Measurements from ENCODE around the gene PLCL2. TPM values are rescaled to one million over a fixed set of nuclear protein-coding genes. Genes with fewer than 3 reads are reported as not detected.

Gene PLCL2
- polyA plus RNA-seq, 2 of the 4 experiments (the other 2 are of a cell fraction) = 2.1 to 3.0 TPM

DNA sequence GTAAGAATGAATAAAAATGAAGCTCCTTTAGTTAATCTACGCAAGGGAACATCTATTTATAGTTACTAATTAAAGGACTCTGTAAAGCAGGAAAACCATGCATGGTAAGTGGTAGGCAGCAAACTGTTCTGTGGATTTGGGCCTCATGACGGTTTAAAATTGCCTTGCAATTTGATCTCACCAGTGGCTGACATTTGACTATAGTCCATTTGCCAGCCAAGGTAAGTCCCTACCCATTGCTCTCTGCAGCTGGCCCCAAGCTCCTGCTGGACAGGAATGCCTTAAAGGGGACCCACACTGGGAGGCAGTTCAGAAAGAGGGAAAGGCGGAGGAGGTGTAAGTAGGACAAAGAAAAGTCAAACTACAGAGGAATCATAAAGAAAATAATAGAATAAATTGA is 203.3 kb downstream of the PLCL2 start:
- TF ChIP-seq CEBPB (IDR thresholded peaks at IDR 0.05) = no peak
- TF ChIP-seq BHLHE40 (IDR thresholded peaks at IDR 0.05; ENCODE audit: low read depth, low read length) = no peak
- TF ChIP-seq TP53 (CRISPR knock-in tag; IDR thresholded peaks at IDR 0.05) = no peak
- no peak for TF ChIP-seq HEYL (CRISPR knock-in tag; IDR thresholded peaks at IDR 0.05)
- TF ChIP-seq POLR2AphosphoS2 (conservative IDR thresholded peaks at IDR 0.05; ENCODE audit: low read length) = no peak
- TF ChIP-seq, protein P1, sequence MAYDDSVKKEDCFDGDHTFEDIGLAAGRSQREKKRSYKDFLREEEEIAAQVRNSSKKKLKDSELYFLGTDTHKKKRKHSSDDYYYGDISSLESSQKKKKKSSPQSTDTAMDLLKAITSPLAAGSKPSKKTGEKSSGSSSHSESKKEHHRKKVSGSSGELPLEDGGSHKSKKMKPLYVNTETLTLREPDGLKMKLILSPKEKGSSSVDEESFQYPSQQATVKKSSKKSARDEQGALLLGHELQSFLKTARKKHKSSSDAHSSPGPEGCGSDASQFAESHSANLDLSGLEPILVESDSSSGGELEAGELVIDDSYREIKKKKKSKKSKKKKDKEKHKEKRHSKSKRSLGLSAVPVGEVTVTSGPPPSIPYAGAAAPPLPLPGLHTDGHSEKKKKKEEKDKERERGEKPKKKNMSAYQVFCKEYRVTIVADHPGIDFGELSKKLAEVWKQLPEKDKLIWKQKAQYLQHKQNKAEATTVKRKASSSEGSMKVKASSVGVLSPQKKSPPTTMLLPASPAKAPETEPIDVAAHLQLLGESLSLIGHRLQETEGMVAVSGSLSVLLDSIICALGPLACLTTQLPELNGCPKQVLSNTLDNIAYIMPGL (CRISPR knock-in tag; IDR thresholded peaks at IDR 0.05; ENCODE audit: borderline replicate concordance) = no peak
- no peak for TF ChIP-seq RFX5 (IDR thresholded peaks at IDR 0.05)
- TF ChIP-seq HOXA7 (CRISPR knock-in tag; IDR thresholded peaks at IDR 0.05) = no peak
- TF ChIP-seq RCOR1 (IDR thresholded peaks at IDR 0.05; ENCODE audit: low read depth, low read length) = no peak
- TF ChIP-seq ZFP36 (IDR thresholded peaks at IDR 0.05; ENCODE audit: borderline replicate concordance, partially characterized antibody) = no peak
- no peak for TF ChIP-seq HOXB5 (CRISPR knock-in tag; IDR thresholded peaks at IDR 0.05)
- TF ChIP-seq, protein P2, sequence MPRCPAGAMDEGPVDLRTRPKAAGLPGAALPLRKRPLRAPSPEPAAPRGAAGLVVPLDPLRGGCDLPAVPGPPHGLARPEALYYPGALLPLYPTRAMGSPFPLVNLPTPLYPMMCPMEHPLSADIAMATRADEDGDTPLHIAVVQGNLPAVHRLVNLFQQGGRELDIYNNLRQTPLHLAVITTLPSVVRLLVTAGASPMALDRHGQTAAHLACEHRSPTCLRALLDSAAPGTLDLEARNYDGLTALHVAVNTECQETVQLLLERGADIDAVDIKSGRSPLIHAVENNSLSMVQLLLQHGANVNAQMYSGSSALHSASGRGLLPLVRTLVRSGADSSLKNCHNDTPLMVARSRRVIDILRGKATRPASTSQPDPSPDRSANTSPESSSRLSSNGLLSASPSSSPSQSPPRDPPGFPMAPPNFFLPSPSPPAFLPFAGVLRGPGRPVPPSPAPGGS (IDR thresholded peaks at IDR 0.05) = no peak
- no peak for TF ChIP-seq GATA3 (IDR thresholded peaks at IDR 0.05; ENCODE audit: borderline replicate concordance)
- TF ChIP-seq, protein P3, sequence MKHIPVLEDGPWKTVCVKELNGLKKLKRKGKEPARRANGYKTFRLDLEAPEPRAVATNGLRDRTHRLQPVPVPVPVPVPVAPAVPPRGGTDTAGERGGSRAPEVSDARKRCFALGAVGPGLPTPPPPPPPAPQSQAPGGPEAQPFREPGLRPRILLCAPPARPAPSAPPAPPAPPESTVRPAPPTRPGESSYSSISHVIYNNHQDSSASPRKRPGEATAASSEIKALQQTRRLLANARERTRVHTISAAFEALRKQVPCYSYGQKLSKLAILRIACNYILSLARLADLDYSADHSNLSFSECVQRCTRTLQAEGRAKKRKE (CRISPR knock-in tag; IDR thresholded peaks at IDR 0.05; ENCODE audit: low read depth) = no peak
- no peak for TF ChIP-seq CHD2 (IDR thresholded peaks at IDR 0.05; ENCODE audit: low read length, partially characterized antibody)
- POLR2A ChIA-PET = no interaction called here
- no peaks in the 10 kb centered on the region for H3K4me1 ChIP-seq
- CTCF ChIA-PET = no interaction called here
- DNase-seq (ENCODE audit: low read depth in 1 of 2, low spot score in 1 of 2) (no peak), FAIRE-seq (no peak), ATAC-seq (no peak)
- WGBS (ENCODE audit: missing lambda C conversion rate) = 69% methylated on average over 3 of the region's 3 CpGs
- H3K4me2 ChIP-seq = no peak overlapping the region
- no peaks in the 10 kb centered on the region for H3K9me3 ChIP-seq
- H3K27ac ChIP-seq = no peak overlapping the region
- H3K4me3 ChIP-seq = no peak overlapping the region

DNA sequence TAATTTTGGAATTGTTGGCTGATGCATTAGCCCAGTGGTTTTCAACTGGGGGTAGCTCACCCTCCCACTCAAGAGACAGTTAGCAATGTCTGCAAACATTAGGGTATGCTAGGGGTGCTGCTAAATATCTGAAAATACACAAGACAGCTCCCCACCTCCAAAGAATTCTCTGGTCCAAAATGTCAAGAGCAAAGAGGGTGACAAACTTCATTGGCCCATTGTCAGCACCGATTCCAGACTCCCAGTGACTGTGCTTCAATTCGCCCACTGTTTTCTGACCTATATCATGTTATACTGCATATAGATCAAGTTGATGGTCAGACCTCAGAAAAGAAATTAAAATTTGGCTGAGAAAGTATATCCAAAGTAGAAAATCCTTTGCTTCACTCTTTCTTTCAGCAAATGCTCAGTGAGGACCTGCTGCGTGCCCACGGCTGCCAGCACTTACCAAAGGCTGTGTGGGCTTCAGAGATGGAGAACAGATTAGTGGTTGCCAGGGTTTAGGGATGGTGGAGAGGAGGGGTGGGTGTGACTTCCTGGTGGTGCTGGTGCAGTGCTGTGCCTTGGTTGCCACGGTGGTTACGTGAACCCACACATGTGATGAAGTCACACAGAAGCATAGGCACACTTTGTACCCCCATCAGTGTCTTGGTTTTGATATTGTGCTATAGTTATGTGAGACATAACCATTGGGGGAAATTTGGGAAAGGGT is 204.0 kb downstream of the PLCL2 start:
- H3K27ac ChIP-seq = no peak overlapping the region
- 96% methylated on average over 6 of the region's 6 CpGs for WGBS (ENCODE audit: missing lambda C conversion rate)
- no peaks in the 10 kb centered on the region for H3K4me1 ChIP-seq
- CTCF ChIA-PET = no interaction called here
- no peak overlapping the region for H3K4me2 ChIP-seq
- POLR2A ChIA-PET = no interaction called here
- DNase-seq (ENCODE audit: low read depth in 1 of 2, low spot score in 1 of 2) (no peak), ATAC-seq (no peak), FAIRE-seq (no peak)
- no peaks in the 10 kb centered on the region for H3K9me3 ChIP-seq
- H3K4me3 ChIP-seq = no peak overlapping the region
- TF ChIP-seq POLR2A (IDR thresholded peaks at IDR 0.05; ENCODE audit: low read length) (no peak), RAD21 (conservative IDR thresholded peaks at IDR 0.05 in 1 of 2, IDR thresholded peaks at IDR 0.05 in 1 of 2) (no peak), JUNB (IDR thresholded peaks at IDR 0.05) (no peak), NPAS2 (CRISPR knock-in tag; IDR thresholded peaks at IDR 0.05; ENCODE audit: borderline replicate concordance) (no peak), TFCP2L1 (CRISPR knock-in tag; IDR thresholded peaks at IDR 0.05) (no peak), FOSB (CRISPR knock-in tag; IDR thresholded peaks at IDR 0.05) (no peak), MAZ (IDR thresholded peaks at IDR 0.05; ENCODE audit: borderline replicate concordance, low read depth, low read length) (no peak), CBX2 (IDR thresholded peaks at IDR 0.05; ENCODE audit: borderline replicate concordance, low read depth) (no peak), RARB (CRISPR knock-in tag; IDR thresholded peaks at IDR 0.05) (no peak)
- TF ChIP-seq, protein P4, sequence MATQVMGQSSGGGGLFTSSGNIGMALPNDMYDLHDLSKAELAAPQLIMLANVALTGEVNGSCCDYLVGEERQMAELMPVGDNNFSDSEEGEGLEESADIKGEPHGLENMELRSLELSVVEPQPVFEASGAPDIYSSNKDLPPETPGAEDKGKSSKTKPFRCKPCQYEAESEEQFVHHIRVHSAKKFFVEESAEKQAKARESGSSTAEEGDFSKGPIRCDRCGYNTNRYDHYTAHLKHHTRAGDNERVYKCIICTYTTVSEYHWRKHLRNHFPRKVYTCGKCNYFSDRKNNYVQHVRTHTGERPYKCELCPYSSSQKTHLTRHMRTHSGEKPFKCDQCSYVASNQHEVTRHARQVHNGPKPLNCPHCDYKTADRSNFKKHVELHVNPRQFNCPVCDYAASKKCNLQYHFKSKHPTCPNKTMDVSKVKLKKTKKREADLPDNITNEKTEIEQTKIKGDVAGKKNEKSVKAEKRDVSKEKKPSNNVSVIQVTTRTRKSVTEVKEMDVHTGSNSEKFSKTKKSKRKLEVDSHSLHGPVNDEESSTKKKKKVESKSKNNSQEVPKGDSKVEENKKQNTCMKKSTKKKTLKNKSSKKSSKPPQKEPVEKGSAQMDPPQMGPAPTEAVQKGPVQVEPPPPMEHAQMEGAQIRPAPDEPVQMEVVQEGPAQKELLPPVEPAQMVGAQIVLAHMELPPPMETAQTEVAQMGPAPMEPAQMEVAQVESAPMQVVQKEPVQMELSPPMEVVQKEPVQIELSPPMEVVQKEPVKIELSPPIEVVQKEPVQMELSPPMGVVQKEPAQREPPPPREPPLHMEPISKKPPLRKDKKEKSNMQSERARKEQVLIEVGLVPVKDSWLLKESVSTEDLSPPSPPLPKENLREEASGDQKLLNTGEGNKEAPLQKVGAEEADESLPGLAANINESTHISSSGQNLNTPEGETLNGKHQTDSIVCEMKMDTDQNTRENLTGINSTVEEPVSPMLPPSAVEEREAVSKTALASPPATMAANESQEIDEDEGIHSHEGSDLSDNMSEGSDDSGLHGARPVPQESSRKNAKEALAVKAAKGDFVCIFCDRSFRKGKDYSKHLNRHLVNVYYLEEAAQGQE (IDR thresholded peaks at IDR 0.05) = no peak
- TF ChIP-seq, protein P5, sequence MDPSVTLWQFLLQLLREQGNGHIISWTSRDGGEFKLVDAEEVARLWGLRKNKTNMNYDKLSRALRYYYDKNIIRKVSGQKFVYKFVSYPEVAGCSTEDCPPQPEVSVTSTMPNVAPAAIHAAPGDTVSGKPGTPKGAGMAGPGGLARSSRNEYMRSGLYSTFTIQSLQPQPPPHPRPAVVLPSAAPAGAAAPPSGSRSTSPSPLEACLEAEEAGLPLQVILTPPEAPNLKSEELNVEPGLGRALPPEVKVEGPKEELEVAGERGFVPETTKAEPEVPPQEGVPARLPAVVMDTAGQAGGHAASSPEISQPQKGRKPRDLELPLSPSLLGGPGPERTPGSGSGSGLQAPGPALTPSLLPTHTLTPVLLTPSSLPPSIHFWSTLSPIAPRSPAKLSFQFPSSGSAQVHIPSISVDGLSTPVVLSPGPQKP (IDR thresholded peaks at IDR 0.05; ENCODE audit: low read depth, low read length) = no peak
- TF ChIP-seq, protein P6, sequence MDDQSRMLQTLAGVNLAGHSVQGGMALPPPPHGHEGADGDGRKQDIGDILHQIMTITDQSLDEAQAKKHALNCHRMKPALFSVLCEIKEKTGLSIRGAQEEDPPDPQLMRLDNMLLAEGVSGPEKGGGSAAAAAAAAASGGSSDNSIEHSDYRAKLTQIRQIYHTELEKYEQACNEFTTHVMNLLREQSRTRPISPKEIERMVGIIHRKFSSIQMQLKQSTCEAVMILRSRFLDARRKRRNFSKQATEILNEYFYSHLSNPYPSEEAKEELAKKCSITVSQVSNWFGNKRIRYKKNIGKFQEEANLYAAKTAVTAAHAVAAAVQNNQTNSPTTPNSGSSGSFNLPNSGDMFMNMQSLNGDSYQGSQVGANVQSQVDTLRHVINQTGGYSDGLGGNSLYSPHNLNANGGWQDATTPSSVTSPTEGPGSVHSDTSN (IDR thresholded peaks at IDR 0.05) = no peak
- TF ChIP-seq, protein P2 (IDR thresholded peaks at IDR 0.05) = no peak
